HG03558 (cell line): ENCODE measurements around the gene GALNT3.

Source experiments
- ATAC-seq: cut with Tn5 transposase; IDR thresholded peaks from one replicate; pipeline ENCODE4 v1.9.1; 2021; ENCODE audit warnings: moderate number of reproducible peaks; ENCODE audit not compliant: unreplicated experiment; ENCODE audit errors: extremely low read depth

Gene GALNT3

DNA sequence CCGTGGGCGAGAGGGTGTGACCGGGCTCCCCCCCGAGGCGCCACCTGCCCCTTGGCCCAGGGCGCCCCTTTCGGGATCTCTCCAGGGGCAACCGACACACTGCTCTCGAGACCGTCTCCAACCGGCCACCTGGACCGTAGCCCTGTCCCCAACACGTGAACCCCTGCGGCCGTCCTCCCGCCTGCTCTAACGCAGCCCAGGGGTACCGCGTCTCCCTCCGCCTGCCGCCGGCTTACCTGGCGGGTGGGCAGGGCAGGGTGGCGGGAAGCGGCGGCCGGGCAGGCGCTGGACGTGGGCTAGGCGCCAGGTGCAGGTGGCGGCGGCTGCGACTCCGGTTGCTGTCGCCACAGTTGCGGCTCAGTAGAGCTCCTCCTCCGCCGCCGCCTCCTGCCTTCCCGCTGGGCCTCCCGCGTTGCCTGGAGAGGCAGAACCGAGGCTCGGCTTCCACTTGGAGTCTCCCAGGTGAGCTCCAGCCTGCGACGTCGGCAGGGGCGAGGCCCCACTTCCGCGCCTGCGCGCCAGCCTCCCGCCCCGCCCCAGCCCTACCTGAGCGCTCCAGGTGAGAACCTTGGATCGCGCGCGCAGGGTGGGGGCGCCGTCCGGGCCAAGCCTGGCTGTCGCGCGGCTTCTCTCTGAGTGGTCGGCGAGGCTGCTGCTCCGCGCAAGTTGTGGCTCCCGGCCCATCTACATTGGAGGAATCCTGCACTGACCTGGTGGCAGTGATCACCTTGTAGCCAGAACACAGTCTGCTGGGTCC lies at the start of gene GALNT3:
GALNT3 (minus strand) TSS at position 469 of the 757 bp plus-strand sequence. CDS start 23,547 bp downstream, outside the sequence.
- no peak for ATAC-seq

DNA sequence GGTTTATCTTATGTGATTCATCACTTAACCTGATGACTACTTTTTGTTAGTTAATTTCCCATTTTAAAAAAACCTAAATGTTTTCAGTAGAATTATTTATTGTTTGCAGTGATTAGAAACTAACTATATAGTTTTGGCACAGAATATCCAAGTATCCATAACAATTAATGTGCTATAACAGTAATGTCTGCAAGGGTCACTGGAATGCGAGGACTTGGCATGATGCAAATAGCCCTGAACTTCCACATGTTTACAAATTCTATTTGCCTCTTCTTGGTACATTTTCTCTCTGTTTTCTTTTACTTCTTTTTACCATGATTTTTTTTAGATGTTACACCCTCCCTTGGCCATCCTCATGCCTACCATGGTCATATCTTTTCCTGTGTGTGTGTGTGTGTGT lies 49.3 kb upstream of the GALNT3 start:
- ATAC-seq, result no peak

DNA sequence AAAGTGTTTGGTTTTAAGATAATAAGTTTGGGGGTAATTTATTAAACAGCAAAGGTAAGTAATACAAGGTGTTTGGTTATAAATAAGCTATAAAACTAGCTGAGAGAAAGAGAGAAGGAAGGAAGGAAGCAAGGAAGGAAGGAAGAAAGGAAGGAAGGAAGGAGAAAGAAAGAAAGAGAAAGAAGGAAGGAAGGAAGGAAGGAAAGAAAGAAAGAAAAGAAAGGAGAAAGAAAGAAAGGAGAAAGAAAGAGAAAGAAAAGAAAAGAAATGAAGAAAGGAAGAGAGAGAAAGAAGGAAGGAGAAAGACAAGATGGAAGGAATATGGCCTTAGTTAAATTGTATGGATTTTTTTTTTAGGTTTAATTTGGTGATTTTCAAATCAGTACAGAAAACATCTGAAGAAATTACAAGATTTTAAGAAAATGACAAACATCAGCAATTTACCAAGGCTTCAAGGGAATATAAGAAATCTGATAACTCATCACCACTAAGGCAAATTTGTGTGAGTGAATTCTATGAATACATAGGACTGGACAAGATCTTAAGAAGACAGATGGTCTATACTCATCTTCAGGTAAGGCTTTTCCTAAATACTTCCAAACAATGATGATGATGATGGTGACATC lies 46.4 kb upstream of the GALNT3 start:
- no peak for ATAC-seq

DNA sequence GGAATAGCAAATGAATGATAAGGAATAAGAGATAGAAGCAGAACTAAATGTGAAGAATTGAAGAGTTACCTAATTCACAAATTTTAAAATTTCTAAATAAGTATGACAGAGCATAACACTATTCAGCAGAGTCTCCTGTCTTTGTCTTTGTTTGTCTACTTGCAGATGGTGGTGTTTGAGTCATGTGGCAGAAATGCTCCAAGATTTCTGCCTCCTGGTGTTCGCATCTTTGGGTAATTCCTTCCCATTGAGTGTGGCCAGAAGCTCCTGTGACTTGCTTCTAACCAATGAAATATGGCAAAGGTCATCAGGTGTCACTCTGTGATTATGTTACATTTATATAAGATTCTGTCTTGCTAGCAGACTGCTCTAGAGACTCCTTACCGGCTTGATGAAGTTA lies 45.6 kb upstream of the GALNT3 start:
- no peak for ATAC-seq

DNA sequence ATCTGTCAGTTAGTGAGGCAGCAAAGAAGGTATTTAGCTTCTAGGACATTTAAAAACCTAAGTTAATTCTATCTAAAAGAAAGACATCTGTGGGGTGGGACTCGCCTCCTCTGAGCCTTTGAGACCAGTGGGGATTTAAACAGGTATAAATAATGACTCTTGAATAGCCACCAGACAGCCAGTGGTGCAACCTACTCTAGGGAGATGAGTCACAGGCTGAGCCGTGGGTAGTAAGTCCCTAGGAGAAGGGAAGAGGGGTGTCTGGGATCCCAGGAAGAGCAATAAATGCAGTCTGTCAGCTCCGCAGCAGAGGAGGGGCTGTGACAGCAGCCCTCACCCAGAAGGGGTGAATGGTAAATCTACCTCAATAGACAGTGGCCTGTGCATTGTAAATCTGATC lies 43.1 kb upstream of the GALNT3 start:
- ATAC-seq, result no peak

DNA sequence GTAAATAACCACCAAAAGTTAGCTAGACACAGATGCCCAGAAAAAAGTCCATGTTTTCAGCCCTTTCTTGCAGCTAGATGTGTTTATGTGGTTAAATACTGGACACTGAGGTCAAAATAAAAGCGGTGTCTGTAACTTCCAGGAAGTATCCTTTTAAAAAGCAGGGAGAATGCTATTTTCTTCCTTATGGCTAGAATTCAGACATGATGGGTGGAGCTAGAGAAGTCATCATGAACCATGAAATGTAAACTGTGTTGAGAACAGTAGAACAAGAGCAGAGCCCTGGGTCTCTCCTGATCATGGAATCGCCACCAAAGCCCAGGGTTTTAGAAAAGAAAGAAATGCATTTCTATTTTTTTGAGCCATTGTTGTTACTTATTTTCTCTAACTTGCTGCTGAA lies 41.3 kb upstream of the GALNT3 start:
- ATAC-seq, result no peak

DNA sequence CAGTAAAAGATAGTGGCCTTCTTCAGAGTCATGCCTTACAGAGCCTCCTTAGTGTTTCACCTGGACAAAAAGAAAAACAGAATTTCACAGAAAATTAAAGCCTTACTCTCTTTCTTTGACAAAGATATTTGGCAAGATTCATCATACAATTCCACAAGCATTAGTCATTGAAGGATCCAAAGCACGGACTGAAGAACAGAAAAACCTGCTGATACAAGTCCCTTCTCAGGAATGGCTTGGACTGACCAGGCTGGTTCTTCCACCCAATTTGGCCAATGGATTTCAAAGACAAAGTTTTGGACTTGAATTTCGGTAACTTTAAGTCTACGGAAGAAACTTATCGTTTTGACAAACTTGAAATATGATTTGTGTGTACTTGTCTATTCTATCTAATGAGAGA lies 39.1 kb upstream of the GALNT3 start:
- no peak for ATAC-seq

DNA sequence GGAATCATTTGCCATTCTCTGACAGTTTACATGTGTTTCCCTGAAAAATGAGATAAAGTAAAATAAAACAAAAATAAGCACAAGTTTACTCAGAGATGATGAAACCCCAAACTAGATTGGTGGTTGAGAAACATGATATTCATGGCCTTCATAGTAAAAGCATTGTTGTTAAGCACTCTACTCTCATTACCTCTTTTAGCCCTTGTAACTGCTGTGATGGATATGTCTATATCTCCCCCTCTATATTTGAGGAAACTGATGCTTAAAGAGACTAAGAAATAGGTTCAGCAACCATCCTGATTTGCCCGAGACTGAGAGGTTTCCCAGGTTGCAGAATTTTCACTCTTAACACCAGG lies 33.9 kb upstream of the GALNT3 start:
- no peak for ATAC-seq

DNA sequence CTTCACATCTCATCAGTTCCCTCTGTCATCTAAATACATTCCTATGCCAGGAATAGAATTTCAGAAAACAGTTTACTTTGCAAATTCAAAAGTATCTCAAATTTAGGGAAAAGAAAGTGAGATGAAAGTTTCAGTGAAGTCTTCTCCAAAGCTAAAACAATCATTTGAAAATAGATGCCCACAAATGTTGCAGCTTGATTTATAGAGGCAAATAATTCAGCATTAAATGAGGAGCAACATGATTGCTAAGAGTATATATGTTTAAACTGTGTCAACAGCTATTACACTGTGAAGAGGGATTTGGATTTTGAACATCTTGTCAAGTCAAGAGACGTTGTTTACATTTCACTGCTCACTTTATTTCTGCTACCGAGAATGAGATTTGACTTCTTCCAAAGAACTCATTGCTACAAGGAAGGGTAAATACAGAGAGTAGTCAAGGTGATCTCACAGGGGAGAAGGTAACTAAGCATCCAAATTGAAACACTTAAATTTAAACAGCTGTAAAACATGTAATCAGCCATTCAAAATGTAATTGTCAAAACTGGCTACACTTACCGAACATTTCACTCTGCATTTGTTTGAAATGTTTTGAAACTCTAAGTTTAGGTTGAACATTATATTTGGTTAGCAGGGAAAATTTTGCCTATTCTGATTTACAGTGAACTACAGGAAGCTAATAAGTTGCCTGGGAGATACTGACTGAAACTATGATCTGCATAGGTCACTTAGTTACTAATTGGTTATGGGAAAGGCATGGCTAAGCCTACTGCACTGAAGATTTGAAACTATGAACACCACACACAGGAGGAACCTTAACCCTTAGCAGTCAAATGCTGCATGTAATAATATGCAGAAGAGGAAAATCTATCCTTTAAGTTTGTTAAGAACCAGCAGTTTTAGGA lies 33.2 kb upstream of the GALNT3 start:
- ATAC-seq, result no peak

DNA sequence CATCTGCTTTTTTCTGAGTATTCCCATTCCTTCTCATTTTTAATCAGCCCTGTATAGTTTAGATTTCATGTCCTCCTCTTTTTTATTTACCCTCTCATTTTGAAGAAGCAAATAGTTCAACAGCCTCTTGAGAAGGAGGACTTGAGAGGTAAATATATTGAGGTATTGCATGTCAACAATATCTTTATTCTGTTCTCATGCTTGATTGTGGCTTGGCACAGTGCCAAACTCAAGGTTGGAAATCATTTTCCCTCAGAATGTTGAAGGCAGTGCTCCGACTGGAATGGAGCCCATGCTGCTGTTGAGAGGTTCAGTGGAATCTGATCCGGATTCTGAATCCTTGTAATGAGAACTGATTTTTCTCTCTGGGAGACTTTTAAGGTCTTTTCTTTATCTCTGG lies 31.0 kb upstream of the GALNT3 start:
- no peak for ATAC-seq

DNA sequence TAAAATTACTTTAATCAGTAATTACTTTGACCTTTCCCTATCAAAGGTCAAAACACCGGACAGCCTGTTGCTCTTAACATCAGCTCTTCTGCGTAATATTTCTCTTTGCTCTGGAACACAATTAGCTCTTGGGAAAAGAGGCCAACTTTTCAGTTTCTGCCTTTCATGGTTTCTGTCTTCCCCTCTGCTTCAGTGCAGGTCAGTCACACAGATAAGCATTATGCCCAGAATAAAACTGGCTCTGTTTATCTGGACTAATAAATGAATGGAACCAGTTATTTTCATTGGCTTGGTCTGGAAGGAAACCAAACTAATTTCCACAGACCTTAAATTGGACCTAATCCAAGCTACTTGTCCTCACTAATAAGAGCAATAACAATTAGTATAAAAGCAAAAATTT lies 26.2 kb upstream of the GALNT3 start:
- no peak for ATAC-seq

DNA sequence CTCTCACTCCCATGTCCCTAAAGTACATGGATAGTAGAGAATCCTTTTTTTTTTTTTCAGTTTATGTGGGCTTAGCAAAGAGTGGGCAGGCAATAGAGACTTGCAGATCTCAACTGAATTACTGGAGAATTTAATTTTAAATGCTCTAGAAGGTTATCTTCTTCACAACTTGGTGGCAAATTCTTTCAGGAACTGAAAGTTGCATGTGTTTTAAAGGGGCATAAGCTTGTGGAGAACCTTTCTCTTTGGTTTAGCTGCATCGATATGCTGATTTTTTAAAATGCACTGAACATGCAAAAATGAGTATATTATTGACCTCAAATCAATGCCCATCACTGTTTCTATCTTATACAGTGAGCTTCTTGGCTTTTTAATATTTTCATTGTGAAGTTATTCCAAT lies 24.9 kb upstream of the GALNT3 start:
- no peak for ATAC-seq

DNA sequence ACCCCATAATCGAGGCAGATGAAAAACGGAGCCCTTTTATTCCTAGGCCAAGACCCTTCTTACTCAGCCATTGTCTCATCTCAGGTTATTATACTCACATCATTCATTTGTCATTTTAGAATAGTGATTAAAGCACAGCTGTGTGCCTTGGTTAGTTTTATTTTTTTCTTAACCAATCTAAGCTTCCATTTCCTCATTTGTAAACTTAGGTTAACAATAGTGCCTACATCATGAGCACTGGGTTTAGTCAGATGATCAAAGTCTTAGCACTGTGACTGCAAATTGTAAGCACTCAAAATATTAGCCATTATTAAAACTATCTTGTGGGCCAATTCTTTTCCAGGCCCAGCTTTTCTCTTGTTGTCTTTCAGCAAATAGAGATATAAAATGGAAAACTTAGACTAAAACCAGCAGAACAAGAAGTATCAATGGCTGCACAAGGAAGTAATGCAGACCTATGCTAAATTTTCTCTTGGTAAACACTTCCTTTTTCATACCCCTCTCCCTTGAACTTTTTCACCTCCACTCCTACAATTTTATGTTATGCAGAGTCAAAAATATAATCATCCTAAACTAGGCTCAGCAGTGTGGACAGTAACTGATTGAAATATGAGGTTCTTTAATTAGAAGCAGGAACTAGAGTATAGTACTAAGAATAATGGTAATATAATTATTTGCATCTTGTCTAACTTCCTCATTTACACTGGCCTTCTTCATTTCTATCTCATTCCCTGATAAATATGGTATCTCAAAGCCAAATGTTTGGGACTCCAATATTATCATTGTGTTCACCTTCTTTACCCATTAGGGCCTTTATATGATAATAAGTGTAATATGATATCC lies 21.5 kb upstream of the GALNT3 start:
- no peak for ATAC-seq

DNA sequence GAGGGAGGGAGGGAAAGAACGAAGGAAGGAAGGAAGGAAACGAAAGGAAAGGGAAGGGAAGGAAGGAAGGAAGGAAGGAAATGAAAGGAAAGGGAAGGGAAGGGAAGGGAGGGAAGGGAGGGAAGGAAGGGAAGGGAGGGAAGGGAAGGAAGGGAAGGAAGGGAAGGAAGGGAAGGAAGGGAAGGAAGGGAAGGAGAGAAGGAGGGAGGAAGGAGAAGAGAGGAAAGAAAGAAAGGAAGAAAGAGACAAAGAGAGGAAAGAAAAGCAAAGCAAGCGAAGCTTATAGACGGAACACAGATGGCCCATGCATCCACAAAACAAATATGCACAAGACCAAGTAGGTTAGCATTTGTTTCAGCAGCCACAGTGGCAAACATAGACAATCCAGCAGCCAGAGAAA lies 20.4 kb upstream of the GALNT3 start:
- ATAC-seq, result no peak

DNA sequence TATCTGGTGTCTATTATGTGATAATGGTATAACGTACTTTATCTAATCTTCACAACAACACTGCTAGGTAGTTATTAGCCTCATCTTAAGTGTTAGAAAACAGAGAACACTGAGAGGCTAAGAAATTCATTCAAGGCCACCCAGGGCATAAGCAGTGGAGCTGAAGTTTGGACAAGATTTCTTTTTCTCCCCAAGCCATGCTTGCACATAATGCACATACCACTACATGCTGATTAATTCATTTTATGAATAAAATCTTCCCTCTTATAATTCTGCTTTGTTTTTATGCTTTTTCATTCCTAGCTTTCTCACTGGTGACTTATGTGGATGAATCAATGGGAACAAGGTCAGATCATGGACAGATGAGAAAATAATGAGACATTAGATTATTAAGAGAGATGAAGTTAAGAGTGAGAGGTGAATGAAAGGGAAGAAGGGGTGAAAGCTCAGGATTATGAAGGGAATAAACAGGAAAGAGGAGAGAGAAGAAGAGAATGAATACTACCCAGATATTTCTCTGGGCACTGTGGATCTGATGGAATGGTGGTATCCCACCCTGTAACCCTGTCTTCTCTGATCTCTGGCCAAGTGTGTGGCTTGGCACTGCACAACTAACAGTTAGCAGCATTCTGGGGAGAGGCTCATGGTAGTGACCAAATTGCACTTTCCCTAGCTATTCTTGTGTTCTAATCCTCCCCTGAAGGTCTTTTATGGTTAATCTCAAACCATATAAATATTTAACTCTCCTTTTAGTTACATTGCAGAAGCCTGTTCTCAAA lies 17.7 kb upstream of the GALNT3 start:
- ATAC-seq, result no peak

DNA sequence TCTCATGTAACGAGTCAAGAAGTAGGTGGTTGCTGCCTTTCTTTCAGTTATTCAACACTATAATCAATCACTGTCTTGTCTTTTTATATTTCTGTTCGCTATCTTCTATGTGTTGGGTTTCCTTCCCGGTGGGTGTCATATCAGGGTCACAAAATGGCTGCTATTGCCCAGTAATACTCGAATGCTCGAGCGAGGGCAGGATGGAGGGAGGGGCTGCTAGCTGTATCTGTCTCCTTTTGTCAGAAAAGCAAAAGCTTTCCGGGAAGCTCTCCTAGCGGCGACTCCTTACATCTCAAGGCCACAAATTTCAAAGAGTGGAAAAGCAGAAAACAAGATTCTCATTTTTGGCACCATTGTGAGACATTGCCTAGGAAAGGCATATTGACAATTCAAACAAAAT lies 16.4 kb upstream of the GALNT3 start:
- no peak for ATAC-seq

DNA sequence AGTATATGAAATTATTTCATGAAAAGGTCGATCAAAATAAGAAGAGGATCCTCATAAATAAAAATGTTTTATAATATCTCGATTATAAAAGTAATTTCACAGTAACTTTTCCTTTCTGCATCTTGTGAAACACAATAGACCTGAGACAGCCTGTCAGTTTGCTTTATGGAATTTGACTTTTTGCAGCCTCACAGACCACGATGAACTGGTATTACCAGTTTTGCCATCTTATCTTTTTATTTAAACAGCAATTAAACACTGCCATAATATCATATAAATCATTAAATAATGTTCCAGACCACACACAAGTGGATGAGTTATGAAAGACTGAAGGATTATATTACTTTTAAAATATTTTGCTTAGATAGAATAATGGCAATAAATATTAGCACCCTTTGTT lies 10.7 kb upstream of the GALNT3 start:
- ATAC-seq, result no peak

DNA sequence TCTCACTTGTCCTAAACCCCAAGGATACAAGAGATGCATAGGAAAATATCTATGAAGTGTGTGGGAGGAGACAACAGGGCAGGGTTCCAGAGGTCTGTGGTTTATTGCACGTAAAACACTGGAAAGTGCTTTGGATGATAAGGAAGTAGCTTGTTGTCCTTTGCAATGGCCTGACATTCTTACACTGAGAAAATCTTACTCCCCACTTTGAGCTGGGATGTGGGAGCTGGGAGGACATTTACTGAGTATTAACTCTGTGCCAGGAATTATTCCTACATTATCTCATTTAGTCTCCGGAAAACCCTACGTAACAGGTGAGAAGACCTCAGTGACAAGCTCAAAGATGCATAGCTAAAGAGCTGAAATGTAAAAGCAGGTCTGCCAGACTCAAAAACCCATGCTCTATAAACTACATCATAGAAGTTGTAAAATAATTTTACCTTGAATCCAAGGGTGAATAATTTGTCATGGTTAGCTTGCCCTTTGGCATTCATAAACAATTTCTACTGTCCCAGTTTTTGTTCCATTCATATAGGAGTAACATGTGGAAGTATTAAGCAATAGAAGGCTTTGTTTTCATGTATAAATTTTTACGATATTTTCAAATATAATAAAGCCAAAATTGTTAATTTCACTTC lies 9.2 kb upstream of the GALNT3 start:
- no peak for ATAC-seq

DNA sequence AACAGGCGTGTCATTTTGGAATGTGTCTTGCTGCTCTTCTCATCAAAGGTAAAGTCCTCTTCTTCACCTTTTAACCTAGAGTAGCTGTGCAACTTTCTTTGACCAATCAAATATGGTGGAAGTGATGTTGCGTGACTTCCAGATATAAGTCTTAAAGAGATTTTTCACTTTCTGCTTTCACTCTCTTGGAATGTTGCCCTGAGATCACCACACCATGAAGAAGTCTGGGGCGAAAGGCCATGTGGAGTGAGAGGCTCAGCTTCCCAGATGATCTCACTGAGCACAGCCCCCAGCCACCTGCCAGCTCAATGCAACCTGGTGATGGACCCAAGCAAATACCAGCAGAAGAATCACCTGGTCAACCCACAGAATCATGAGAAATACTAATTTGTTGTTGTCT lies 7.1 kb upstream of the GALNT3 start:
- no peak for ATAC-seq
